C4-2B (cell line): ENCODE measurements around the gene MVB12B.

ENCODE experiments used
- ZFX ChIP-seq: fragments of 450-650 bp; IDR thresholded peaks from 2 replicates; pipeline ENCODE4 v1.6.1; 2017
- TF ChIP-seq, protein P1 (sequence below): fragments of 450-650 bp; conservative IDR thresholded peaks from 2 replicates; pipeline ENCODE4 v1.5.1; 2017; ENCODE audit warnings: mild to moderate bottlenecking

- TF ChIP-seq, protein P1, sequence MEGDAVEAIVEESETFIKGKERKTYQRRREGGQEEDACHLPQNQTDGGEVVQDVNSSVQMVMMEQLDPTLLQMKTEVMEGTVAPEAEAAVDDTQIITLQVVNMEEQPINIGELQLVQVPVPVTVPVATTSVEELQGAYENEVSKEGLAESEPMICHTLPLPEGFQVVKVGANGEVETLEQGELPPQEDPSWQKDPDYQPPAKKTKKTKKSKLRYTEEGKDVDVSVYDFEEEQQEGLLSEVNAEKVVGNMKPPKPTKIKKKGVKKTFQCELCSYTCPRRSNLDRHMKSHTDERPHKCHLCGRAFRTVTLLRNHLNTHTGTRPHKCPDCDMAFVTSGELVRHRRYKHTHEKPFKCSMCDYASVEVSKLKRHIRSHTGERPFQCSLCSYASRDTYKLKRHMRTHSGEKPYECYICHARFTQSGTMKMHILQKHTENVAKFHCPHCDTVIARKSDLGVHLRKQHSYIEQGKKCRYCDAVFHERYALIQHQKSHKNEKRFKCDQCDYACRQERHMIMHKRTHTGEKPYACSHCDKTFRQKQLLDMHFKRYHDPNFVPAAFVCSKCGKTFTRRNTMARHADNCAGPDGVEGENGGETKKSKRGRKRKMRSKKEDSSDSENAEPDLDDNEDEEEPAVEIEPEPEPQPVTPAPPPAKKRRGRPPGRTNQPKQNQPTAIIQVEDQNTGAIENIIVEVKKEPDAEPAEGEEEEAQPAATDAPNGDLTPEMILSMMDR, result no peak
- no peak for TF ChIP-seq ZFX
Measured at GRCh38 chr9:126457890-126458289, 131.3 kb downstream of the MVB12B start.
